ENCODE data around the gene LTB. TPM values are rescaled to one million over a fixed set of nuclear protein-coding genes. Genes with fewer than 3 reads are reported as not detected.
"Not testable (repeated sequence)": the region's sequence is repeated elsewhere in the genome, so short reads cannot be mapped to it uniquely, and the experiment has no call there.

LTB gene
- total and polyA plus RNA-seq, 5 experiments from 2014 or later, result 450 to 1,760 (median 707) TPM

- no peak for DNase-seq
- Mint-ChIP-seq H3K36me3 (peaks cover 0 to 4% (median 0%) of the 10 kb centered on the region in 3 donors), H3K4me1 (peaks cover 22 to 82% (median 77%) of the 10 kb centered on the region in 4 donors), H3K27me3 (no peaks in the 10 kb centered on the region), H3K27ac (peak overlapping the region; percentile 86 to 96 (median 93)), H3K4me3 (peak overlapping the region; percentile 66 to 86 (median 76)), H3K9me3 (no peaks in the 10 kb centered on the region)
- POLR2A ChIA-PET, result interaction anchor here (0.7 to 38.0 kb wide), 10 partner anchors 20 to 1628 kb away, joined by 3 to 1584 read pairs (median 4); partner anchors contain the start of genes ATP6V1G2, GPANK1, LST1 and LTA
- peak; percentile 14 to 27 for ATAC-seq
These were observed 10.2 kb upstream of the LTB start for GRCh38 chr6:31592396-31592771.

DNA sequence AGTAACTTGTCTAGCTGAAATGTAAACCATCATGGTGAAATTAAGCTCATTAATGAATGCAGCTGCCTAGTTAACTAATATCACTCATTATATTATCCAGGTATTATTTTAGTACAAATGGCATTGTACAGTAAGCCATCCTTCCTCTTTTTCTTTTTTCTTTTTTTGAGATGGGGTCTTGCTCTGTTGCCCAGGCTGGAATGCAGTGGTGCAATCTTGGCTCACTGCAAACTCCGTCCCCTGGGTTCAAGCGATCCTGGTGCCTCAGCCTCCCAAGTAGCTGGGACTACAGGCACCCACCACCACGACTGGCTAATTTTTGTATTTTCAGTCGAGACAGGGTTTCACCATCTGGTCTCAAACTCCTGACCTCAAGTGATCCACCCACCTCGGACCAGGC is 8.5 kb upstream of the LTB start:
- DNase-seq, H3K27me3 Mint-ChIP-seq, ATAC-seq, H3K36me3 Mint-ChIP-seq, H3K9me3 Mint-ChIP-seq: not testable (repeated sequence)
- Mint-ChIP-seq H3K4me3 (peak overlapping the region in 1 of 10 donors; percentile 2), H3K4me1 (peaks cover 27 to 84% (median 80%) of the 10 kb centered on the region in 4 donors), H3K27ac (peak overlapping the region; percentile 46 to 98 (median 63))
- POLR2A ChIA-PET, result interaction anchor here (38.0 kb wide), 1 partner anchor 19 kb away, joined by 1584 read pairs; the partner anchor contains the start of genes LST1, LTA, LTB and TNF

DNA sequence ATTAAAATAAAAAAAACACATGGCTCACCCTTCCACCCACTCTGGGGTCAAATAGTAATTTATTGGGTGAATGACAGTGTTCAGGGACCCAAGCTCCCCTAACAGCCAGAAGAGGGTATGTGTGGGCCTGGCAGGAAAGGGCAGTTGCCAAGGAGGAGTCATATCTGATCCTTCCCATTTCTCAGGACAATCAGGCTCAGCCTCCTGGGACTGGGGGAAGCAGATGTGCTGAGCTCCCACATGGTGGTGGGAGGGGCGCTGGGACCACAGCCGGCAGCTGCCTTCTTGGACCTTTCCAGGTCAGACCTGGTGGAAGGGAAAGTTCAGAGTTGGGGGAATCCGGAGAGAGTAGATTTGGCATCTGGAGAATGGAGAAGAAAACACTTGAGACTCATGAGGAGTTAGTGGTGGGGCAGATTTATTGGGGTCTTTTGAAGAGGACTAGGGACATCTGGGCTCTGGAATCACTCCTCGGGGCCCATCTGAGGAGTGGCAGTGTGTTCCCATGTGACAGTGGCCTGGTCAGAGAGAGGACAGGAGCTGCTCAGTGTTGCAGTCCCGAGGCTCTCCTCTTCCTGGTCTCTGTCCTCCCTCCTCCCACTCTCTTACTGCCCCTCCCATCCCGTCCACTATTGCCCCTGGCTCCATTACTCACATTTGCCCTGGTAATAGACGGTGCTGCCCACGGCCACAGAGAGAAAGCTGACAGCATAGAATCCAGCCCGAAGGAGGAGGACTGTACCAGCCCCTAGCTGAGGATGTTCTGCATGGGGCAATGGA is 6.8 kb upstream of the LTB start:
- Mint-ChIP-seq H3K27ac (peak overlapping the region; percentile 77 to 98 (median 88)), H3K27me3 (no peaks in the 10 kb centered on the region), H3K9me3 (no peaks in the 10 kb centered on the region), H3K4me3 (peak overlapping the region in 3 of 10 donors; percentile 20 to 62 (median 37)), H3K36me3 (peaks cover 0 to 4% (median 0%) of the 10 kb centered on the region in 3 donors), H3K4me1 (peaks cover 31 to 92% (median 84%) of the 10 kb centered on the region in 4 donors)
- ATAC-seq (no peak), DNase-seq (no peak)
- POLR2A ChIA-PET, result interaction anchor here (0.6 to 38.0 kb wide), 3 partner anchors 4 to 670 kb away, joined by 3 to 1584 read pairs (median 1584); partner anchors contain the start of genes LST1, LTA, LTB and NCR3

GRCh38 chr6:31587791-31588777 is 5.9 kb upstream of the LTB start:
- Mint-ChIP-seq H3K4me1 (peaks cover 32 to 92% (median 81%) of the 10 kb centered on the region in 4 donors), H3K4me3 (peak overlapping the region; percentile 60 to 84 (median 76)), H3K27ac (peak overlapping the region; percentile 92 to 99 (median 94)), H3K36me3 (peaks cover 0 to 4% (median 0%) of the 10 kb centered on the region in 3 donors), H3K9me3 (no peaks in the 10 kb centered on the region), H3K27me3 (no peaks in the 10 kb centered on the region)
- ATAC-seq (no peak), DNase-seq (no peak)
- POLR2A ChIA-PET, result interaction anchor here (1.0 to 38.0 kb wide), 5 partner anchors 3 to 93 kb away, joined by 3 to 1584 read pairs (median 7); partner anchors contain the start of genes LST1, LTA, LTB and NCR3

DNA sequence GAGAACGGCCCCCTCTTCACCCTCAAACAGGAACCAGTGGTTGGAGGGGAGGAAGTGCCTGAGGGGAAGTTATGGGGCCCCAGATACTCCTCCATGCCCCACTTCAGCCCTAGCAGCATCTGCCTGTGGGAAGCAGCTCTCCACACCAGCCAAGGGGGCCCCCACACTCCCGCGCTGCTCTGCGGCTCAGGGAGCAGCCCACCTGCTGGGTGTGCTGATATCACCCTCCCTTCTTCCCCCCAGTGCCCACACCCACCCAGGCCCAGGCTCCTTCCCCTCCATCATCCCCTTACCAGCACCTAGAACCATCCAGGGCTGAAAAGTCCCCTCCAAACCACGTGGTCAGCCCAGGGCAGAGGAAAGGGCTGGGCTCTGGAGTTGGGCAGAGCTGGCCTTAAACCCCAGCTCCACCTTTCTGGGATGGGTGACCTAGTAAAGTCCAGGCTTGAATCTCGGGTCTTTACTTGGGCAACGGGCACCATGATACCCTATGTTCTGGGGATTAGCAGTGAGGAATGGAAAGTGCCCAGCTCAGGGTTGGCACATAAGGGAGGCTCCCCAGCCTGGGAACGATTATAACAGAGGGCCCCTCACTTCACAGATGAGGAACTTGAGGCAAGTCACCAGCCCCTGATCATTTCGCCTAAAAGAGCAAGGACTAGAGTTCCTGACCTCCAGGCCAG is 4.5 kb upstream of the LTB start:
- H3K4me1 Mint-ChIP-seq, result peaks cover 35 to 91% (median 77%) of the 10 kb centered on the region in 4 donors
- H3K36me3 Mint-ChIP-seq, result peaks cover 0 to 6% (median 0%) of the 10 kb centered on the region in 3 donors
- POLR2A ChIA-PET, result interaction anchor here (0.5 to 38.0 kb wide), 6 partner anchors 1 to 65 kb away, joined by 4 to 1584 read pairs (median 11); partner anchors contain the start of genes BAG6, DDX39B, LST1 and LTA
- ATAC-seq, result peak; percentile 47 to 49
- H3K27me3 Mint-ChIP-seq, result no peaks in the 10 kb centered on the region
- H3K27ac Mint-ChIP-seq, result peak overlapping the region; percentile 92 to 100 (median 98)
- H3K9me3 Mint-ChIP-seq, result no peaks in the 10 kb centered on the region
- peak in 4 of 10 donors; percentile 23 to 63 (median 33) for DNase-seq
- H3K4me3 Mint-ChIP-seq, result peak overlapping the region; percentile 51 to 89 (median 83)

DNA sequence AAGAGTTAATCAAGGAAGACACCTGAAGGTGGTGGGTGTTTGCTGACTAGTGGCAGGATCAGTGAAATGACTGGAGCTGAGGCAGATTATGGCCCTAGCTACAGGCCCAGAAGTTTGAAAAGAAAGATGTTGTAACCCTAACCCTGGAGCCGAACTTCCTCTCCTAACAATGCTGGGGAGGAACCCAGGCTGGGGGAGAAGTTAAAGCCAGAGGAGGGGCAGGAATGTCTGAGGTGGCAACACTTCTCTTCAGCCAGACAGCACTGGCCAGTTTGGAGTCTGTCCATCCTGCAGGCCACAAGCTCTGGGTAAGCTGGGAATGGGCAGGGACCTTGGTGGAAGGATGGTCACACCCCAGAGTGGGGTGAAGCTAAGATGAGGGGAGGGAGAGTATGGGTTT is 3.8 kb upstream of the LTB start, which contains the start of gene LST1:
Gene LST1 (plus strand): TSS at position 270 of the 400 bp plus-strand sequence. CDS start 1,023 bp downstream, outside the sequence.
- POLR2A ChIA-PET, result interaction anchor here (0.5 to 38.0 kb wide), 10 partner anchors 1 to 1386 kb away, joined by 3 to 1584 read pairs (median 6); partner anchors contain the start of genes BAG6, DDX39B, LST1 and LTA
- Mint-ChIP-seq H3K27ac (peak within 1 kb of the TSS; percentile 92 to 100 (median 98)), H3K4me3 (peak within 1 kb of the TSS; percentile 51 to 89 (median 83)), H3K27me3 (no peaks in the 10 kb centered on the region), H3K36me3 (peaks cover 4 to 13% (median 5%) of the 10 kb centered on the region in 3 donors), H3K9me3 (no peaks in the 10 kb centered on the region), H3K4me1 (peaks cover 37 to 84% (median 76%) of the 10 kb centered on the region in 4 donors)
- no peak for ATAC-seq
- peak in 1 of 10 donors; percentile 16 for DNase-seq

DNA sequence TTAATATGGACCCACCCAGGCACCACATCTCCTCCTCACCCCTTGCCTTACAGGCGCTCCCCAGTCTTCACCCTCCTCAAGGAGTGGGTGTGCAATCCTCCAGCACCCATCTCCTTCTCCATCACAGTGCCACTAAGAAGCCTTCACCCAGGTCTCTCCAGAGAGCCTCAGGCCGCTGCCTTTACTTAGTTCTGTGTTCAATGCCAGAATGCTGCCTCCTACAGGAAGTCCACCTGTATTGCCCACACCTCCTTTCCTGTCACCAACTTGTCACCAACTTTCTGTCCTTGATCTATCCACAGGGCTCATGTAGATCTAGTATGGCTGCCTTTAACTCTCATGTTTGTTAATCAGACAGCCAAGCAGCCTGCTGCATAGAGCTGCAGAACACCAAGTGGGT is 3.3 kb upstream of the LTB start:
- no peaks in the 10 kb centered on the region for H3K9me3 Mint-ChIP-seq
- H3K4me1 Mint-ChIP-seq, result peaks cover 39 to 81% (median 74%) of the 10 kb centered on the region in 4 donors
- ATAC-seq (peak; percentile 6 to 28), DNase-seq (peak in 4 of 10 donors; percentile 30 to 67 (median 50))
- H3K4me3 Mint-ChIP-seq, result peak overlapping the region; percentile 51 to 89 (median 83)
- peak overlapping the region; percentile 92 to 100 (median 98) for H3K27ac Mint-ChIP-seq
- POLR2A ChIA-PET, result interaction anchor here (0.5 to 38.0 kb wide), 9 partner anchors 0 to 1387 kb away, joined by 3 to 1584 read pairs (median 9); partner anchors contain the start of genes BAG6, DDX39B, LST1 and LTA
- H3K27me3 Mint-ChIP-seq, result no peaks in the 10 kb centered on the region
- peaks cover 7 to 15% (median 9%) of the 10 kb centered on the region in 3 donors for H3K36me3 Mint-ChIP-seq

- POLR2A ChIA-PET, result interaction anchor here (0.9 to 38.0 kb wide), 19 partner anchors 4 to 1390 kb away, joined by 3 to 1584 read pairs (median 8); partner anchors contain the start of genes ATP6V1G2, BAG6, DDX39B and GPANK1
- DNase-seq, result peak in 2 of 10 donors; percentile 10 to 27
- Mint-ChIP-seq H3K4me1 (peaks cover 31 to 87% (median 73%) of the 10 kb centered on the region in 4 donors), H3K4me3 (peak overlapping the region; percentile 97 to 100 (median 99)), H3K27ac (peak overlapping the region; percentile 92 to 100 (median 98)), H3K9me3 (no peaks in the 10 kb centered on the region), H3K27me3 (no peaks in the 10 kb centered on the region), H3K36me3 (peaks cover 7 to 12% (median 11%) of the 10 kb centered on the region in 3 donors)
- no peak for ATAC-seq
These were observed 592 bp downstream of the LTB start for GRCh38 chr6:31581434-31582229.

DNA sequence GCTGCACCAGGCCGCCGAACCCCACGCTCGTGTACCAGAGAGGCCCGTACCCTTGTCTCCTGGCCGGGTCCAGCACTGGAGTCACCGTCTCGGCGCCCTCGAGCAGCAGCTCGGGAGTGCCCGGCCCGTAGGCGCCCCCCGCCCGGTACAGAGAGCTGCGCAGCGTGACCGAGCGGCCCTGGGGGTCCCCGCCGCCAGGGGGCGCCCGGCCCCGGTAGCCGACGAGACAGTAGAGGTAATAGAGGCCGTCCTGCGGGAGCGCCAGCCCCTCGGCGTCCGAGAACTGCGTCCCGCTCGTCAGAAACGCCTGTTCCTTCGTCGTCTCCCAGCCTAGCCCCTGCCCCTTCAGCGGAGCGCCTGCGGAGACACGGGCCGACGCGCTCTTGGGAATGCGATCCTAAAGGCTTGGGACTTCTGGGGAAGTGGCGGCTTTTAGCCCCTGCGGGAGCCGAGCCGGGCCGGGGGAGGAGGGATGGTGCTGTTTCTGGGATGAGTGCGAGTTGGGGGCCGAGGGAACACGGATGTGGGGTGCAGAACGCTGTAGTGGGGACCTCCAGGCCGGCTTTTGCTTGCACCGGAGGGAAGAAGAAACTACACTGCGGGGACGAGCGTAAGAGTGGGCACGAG is 1.3 kb downstream of the LTB start:
- POLR2A ChIA-PET, result interaction anchor here (0.5 to 38.0 kb wide), 18 partner anchors 5 to 306 kb away, joined by 3 to 1584 read pairs (median 6); partner anchors contain the start of genes ATP6V1G2, BAG6, CSNK2B and DDX39B
- H3K4me3 Mint-ChIP-seq, result peak overlapping the region; percentile 97 to 100 (median 99)
- H3K36me3 Mint-ChIP-seq, result peaks cover 7 to 12% (median 11%) of the 10 kb centered on the region in 3 donors
- no peaks in the 10 kb centered on the region for H3K9me3 Mint-ChIP-seq
- H3K27ac Mint-ChIP-seq, result peak overlapping the region; percentile 92 to 100 (median 98)
- no peaks in the 10 kb centered on the region for H3K27me3 Mint-ChIP-seq
- H3K4me1 Mint-ChIP-seq, result peaks cover 32 to 87% (median 73%) of the 10 kb centered on the region in 4 donors
- DNase-seq (peak; percentile 77 to 95 (median 90)), ATAC-seq (peak; percentile 79)

DNA sequence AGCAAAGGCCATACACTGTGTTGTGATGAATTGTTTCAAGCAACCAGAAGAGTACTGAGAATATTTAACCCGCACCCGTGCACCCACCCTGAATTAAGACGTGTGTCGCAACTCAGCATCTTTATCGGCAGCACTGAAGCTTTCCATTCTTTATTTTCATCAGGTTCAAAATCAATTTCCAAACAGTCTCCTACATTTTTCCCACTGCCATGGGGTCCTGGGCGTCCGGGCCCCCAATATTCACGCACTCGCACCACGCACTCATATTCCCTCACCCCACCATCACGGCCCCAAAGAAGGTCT is 1.8 kb downstream of the LTB start:
- H3K4me3 Mint-ChIP-seq, result peak overlapping the region; percentile 97 to 100 (median 99)
- DNase-seq (no peak), ATAC-seq (no peak)
- H3K27ac Mint-ChIP-seq, result peak overlapping the region; percentile 92 to 100 (median 98)
- POLR2A ChIA-PET, result interaction anchor here (0.6 to 38.0 kb wide), 15 partner anchors 5 to 307 kb away, joined by 3 to 1584 read pairs (median 20); partner anchors contain the start of genes ATP6V1G2, BAG6, CSNK2B and DDX39B
- H3K4me1 Mint-ChIP-seq, result peaks cover 32 to 87% (median 73%) of the 10 kb centered on the region in 4 donors
- no peaks in the 10 kb centered on the region for H3K9me3 Mint-ChIP-seq
- no peaks in the 10 kb centered on the region for H3K27me3 Mint-ChIP-seq
- H3K36me3 Mint-ChIP-seq, result peaks cover 7 to 12% (median 11%) of the 10 kb centered on the region in 3 donors
